T1000 (cell line): ENCODE measurements around the gene PCK1.
"Not testable (repeated sequence)": the region's sequence is repeated elsewhere in the genome, so short reads cannot be mapped to it uniquely, and the experiment has no call there.

Experiments used
- DNase-seq: peaks from one replicate; lab custom pipeline; 2025; ENCODE audit warnings: mixed read lengths; lab: John Stamatoyannopoulos, UW

PCK1 gene

GRCh38 chr20:57560554-57561355 is at the start of gene PCK1:
TSS of gene PCK1 (plus strand) at chr20:57561110. CDS start at chr20:57561412, 302 bp downstream.
- DNase-seq, result no peak

- DNase-seq, result not testable (repeated sequence)
Measured at GRCh38 chr20:57511709-57512108, 49.2 kb upstream of the PCK1 start.

GRCh38 chr20:57512432-57512831 is 48.5 kb upstream of the PCK1 start:
- no peak for DNase-seq

- DNase-seq, result no peak
Measured at GRCh38 chr20:57513199-57513598, 47.7 kb upstream of the PCK1 start.

- no peak for DNase-seq
Measured at GRCh38 chr20:57514273-57514751, 46.6 kb upstream of the PCK1 start.

- no peak for DNase-seq
Measured at GRCh38 chr20:57517904-57518303, 43.0 kb upstream of the PCK1 start.

GRCh38 chr20:57522380-57523140 is 38.4 kb upstream of the PCK1 start:
- DNase-seq, result no peak

GRCh38 chr20:57523782-57524181 is 37.1 kb upstream of the PCK1 start:
- DNase-seq, result no peak

GRCh38 chr20:57524511-57525176 is 36.3 kb upstream of the PCK1 start, which contains the start of gene CTCFL:
TSS of gene CTCFL (minus strand) at chr20:57525140. CDS start at chr20:57524205, 935 bp downstream.
- no peak for DNase-seq

GRCh38 chr20:57525328-57526086 is 35.4 kb upstream of the PCK1 start:
- no peak for DNase-seq

GRCh38 chr20:57526087-57526884 is 34.6 kb upstream of the PCK1 start:
- DNase-seq, result no peak

GRCh38 chr20:57526885-57527460 is 33.9 kb upstream of the PCK1 start:
- DNase-seq, result no peak

- DNase-seq, result no peak
Measured at GRCh38 chr20:57527728-57528127, 33.2 kb upstream of the PCK1 start.

GRCh38 chr20:57528148-57528547 is 32.8 kb upstream of the PCK1 start:
- DNase-seq, result no peak

- no peak for DNase-seq
Measured at GRCh38 chr20:57529160-57529585, 31.7 kb upstream of the PCK1 start.

GRCh38 chr20:57529810-57530209 is 31.1 kb upstream of the PCK1 start:
- DNase-seq, result no peak

- DNase-seq, result no peak
Measured at GRCh38 chr20:57530327-57530981, 30.5 kb upstream of the PCK1 start.

GRCh38 chr20:57532104-57532503 is 28.8 kb upstream of the PCK1 start:
- no peak for DNase-seq

- no peak for DNase-seq
Measured at GRCh38 chr20:57535297-57535696, 25.6 kb upstream of the PCK1 start.
